RWPE1 (cell line): Measurements from ENCODE around the gene INHBE.
"Not testable (repeated sequence)": the region's sequence is repeated elsewhere in the genome, so short reads cannot be mapped to it uniquely, and the experiment has no call there.

Experiments used
- CTCF ChIA-PET: fragments of 350-600 bp; sonication (Branson Sonifier 250); formaldehyde crosslinking; extraction: SDS; loops from one replicate; lab custom pipeline; 2021; lab: Yijun Ruan, JAX
- POLR2A ChIA-PET: fragments of 400-600 bp; formaldehyde crosslinking; extraction: SDS; loops from one replicate; lab custom pipeline; 2020; ENCODE audit warnings: antibody characterized with exemption; ENCODE audit not compliant: low non-redundant PET; lab: Yijun Ruan, JAX
- DNase-seq: peaks from one replicate; pipeline ENCODE4 v3.0.0; 2012; ENCODE audit warnings: low spot score
- H3K27ac ChIP-seq: fragments of 450-650 bp; 2 replicates; pipeline ENCODE4 v1.5.1; 2017
- CTCF ChIP-seq: fragments of 450-650 bp; conservative IDR thresholded peaks from 2 replicates; pipeline ENCODE4 v1.5.1; 2017; ENCODE audit warnings: low read depth, mild to moderate bottlenecking

The INHBE gene

GRCh38 chr12:57498132-57498502, 43.0 kb downstream of the INHBE start:
- ChIA-PET POLR2A (no interaction called here), CTCF (interaction anchor here (1.0 kb wide), 1 partner anchor 23 kb away, joined by 4 read pairs; no protein-coding TSS in a partner anchor)
- DNase-seq: no peak
- no peak overlapping the region for H3K27ac ChIP-seq
- TF ChIP-seq CTCF: no peak

DNA sequence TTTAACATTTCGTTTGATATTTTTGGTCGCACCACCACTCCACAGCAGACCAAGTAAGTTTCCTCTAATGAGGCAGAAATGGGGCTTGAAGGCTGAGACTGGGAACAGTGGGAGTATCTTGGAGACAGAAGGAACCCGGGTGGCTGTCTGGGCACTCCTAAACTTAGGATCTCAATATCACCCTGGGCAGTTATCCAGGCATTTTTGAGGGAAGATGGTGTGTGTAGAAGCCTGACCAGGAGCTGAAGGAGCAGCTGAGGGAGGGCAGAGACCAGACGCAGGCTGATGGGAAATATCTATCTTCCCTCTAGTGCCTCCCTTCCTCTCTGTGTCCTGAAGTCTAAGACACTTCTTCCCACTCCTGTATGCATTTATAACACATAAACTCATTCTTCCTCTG, 43.5 kb downstream of the INHBE start:
- CTCF ChIA-PET: no interaction called here
- POLR2A ChIA-PET: no interaction called here

DNA sequence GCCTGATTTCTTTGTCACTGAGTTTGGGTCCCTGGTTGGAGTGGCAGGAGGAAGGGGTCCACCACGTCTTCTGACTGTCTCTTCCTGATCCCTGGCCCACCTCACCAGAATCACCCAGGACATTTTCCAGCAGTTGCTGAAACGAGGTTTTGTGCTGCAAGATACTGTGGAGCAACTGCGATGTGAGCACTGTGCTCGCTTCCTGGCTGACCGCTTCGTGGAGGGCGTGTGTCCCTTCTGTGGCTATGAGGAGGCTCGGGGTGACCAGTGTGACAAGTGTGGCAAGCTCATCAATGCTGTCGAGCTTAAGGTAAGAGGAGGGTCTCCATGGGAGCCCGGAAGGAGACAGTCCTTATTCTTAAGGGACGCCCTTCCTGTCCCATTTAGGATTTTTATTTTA, 45.1 kb downstream of the INHBE start:
- DNase-seq: no peak
- no peak overlapping the region for H3K27ac ChIP-seq
- ChIA-PET CTCF (no interaction called here), POLR2A (no interaction called here)
- TF ChIP-seq CTCF: no peak

More for the DNA sequence above, 43.5 kb downstream of the INHBE start:
- no peak overlapping the region for H3K27ac ChIP-seq
- no peak for DNase-seq
- TF ChIP-seq CTCF: no peak

DNA sequence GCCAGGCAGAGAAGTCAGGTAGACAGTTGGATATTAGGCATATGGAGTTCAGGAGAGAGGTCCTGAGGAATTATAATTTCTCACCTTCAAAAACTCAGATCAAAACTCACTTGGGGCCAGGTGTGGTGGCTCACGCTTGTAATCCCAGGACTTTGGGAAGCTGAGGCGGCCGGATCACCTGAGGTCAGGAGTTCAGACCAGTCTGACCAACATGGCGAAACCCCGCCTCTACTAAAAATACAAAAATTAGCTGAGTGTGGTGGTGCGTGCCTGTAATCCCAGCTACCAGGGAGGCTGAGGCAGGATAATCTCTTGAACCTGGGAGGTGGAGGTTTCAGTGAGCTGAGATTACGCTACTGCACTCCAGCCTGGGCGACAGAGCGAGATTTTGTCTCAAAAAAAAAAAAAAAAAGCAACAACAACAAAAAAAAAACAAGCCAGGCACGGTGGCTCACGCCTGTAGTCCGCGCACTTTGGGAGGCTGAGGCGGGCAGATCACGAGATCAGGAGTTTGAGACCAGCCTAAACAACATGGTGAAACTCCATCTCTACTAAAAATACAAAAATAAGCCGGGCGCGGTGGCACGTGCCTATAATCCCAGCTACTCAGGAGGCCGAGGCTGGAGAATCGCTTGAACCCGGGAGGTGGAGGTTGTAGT, 47.3 kb downstream of the INHBE start:
- DNase-seq, POLR2A ChIA-PET, CTCF ChIA-PET: not testable (repeated sequence)

GRCh38 chr12:57506541-57506940, 51.4 kb downstream of the INHBE start:
- POLR2A ChIA-PET, H3K27ac ChIP-seq, CTCF ChIA-PET, DNase-seq: not testable (repeated sequence)

More for the DNA sequence above, 47.3 kb downstream of the INHBE start:
- not testable (repeated sequence) for H3K27ac ChIP-seq
